Kidney (tissue), 14 donors: ENCODE measurements around the gene XYLT2. TPM values are rescaled to one million over a fixed set of nuclear protein-coding genes. Genes with fewer than 3 reads are reported as not detected.
"Not testable (repeated sequence)": the region's sequence is repeated elsewhere in the genome, so short reads cannot be mapped to it uniquely, and the experiment has no call there.

Experiments used
- DNase-seq, 5 donors: peaks; one replicate each; pipeline ENCODE4 v3.0.0-alpha.2; 2013 to 2020
- FAIRE-seq: peaks from 2 replicates; lab custom pipeline; 2012; peaks lifted over from hg19 to GRCh38; lab: Jason Lieb, UNC
- H3K27ac ChIP-seq, 2 donors: one replicate each; pipeline ENCODE4 v1.7.0; 2013; ENCODE audit warnings: low read depth in 2 of 2, low read length in 2 of 2, inconsistent platforms in 1 of 2
- H3K27me3 ChIP-seq: one replicate; pipeline ENCODE4 v1.7.1; 2013; ENCODE audit warnings: low read length, inconsistent platforms; ENCODE audit not compliant: control insufficient read depth, insufficient read depth
- H3K36me3 ChIP-seq, 3 donors: one replicate each; pipeline versions ENCODE4 v1.7.0 to v1.7.1; 2013; ENCODE audit warnings: low read length in 3 of 3, control low read depth in 1 of 3, inconsistent platforms in 1 of 3; ENCODE audit not compliant: insufficient read depth in 3 of 3, control insufficient read depth in 2 of 3
- H3K4me1 ChIP-seq, 3 donors: one replicate each; pipeline versions ENCODE4 v1.7.0 to v1.7.1; 2013; ENCODE audit warnings: low read length in 3 of 3, inconsistent platforms in 1 of 3, low read depth in 1 of 3; ENCODE audit not compliant: control insufficient read depth in 2 of 3, insufficient read depth in 2 of 3
- H3K4me3 ChIP-seq, 3 donors: one replicate each; pipeline versions ENCODE4 v1.7.0 to v1.8.1; 2013; ENCODE audit warnings: low read length in 3 of 3, control low read depth in 1 of 3, inconsistent platforms in 1 of 3
- H3K9ac ChIP-seq, 3 donors: one replicate each; pipeline versions ENCODE4 v1.7.0 to v1.7.1; 2013; ENCODE audit warnings: low read length in 3 of 3, control low read depth in 1 of 3, inconsistent platforms in 1 of 3
- H3K9me3 ChIP-seq, 3 donors: one replicate each; pipeline versions ENCODE4 v1.7.0 to v1.7.1; 2013; ENCODE audit warnings: low read length in 3 of 3, control low read depth in 1 of 3, inconsistent platforms in 1 of 3; ENCODE audit not compliant: control insufficient read depth in 2 of 3, insufficient read depth in 1 of 3
- CTCF ChIP-seq: IDR thresholded peaks from 3 replicates; pipeline ENCODE4 v1.5.1; 2012; ENCODE audit warnings: mild to moderate bottlenecking, moderate library complexity, borderline replicate concordance; ENCODE audit not compliant: insufficient read depth; ENCODE audit errors: extremely low read depth
- intact Hi-C: fragments of 100-400 bp; cut with DNase I; formaldehyde crosslinking; loops from one replicate; pipeline ENCODE4 v1.11.1; 2022
- polyA plus RNA-seq: library from polyadenylated mRNA; stranded (reverse); fragments of 350-450 nt; fragmentation: Illumina TruSeq; extraction: RNeasy Lipid Tissue Mini Kit (QIAGEN cat#74804); gene quantifications from one replicate; pipeline ENCODE4 v1.2.3, GENCODE V29; 2014; ENCODE audit warnings: low read depth, low replicate concordance; ENCODE audit not compliant: insufficient read depth
- total RNA-seq: library from RNA; stranded (reverse); fragmentation: NEBNext Ultra II Directional; extraction: Animal tissue kit (Norgen Biotek cat#: 25700); gene quantifications from one replicate; pipeline ENCODE4 v1.2.1, GENCODE V29; 2021
- donor health status: control.
- donor health status: control.
- donor health status: control.
- donor health status: control.
- donor health status: control.
- donor health status: DM: yes; HTN: yes; CAD: no.
- donor health status: Normal renal cell carcinoma (clear cell type).

The XYLT2 gene
- total and polyA plus RNA-seq, 2 donors from 2014 or later: 21.2 to 30.0 TPM

DNA sequence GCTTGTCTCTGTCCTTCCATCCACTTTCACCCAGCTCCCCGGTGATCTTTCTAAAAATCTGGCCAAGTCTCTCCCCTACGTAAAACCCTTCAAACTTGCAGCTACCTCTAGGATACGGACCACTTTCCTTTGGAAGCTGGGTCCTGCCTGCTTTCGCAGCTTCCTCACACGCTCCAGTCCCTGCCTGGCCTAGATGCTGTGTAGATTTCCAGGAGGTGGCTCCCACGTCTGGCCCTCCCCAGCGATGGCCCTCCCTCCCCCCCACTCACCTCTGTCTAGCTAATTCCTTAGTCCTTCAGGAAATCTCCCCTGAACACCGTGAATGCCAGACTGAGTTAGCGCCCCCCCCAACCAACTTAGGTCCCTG lies 52.0 kb downstream of the XYLT2 start:
- no peaks in the 10 kb centered on the region for H3K27me3 ChIP-seq
- peak overlapping the region in 2 of 3 donors; percentile 33 to 93 for H3K9ac ChIP-seq
- H3K9me3 ChIP-seq: no peaks in the 10 kb centered on the region
- TF ChIP-seq CTCF: no peak
- H3K27ac ChIP-seq: no peak overlapping the region
- FAIRE-seq: no peak
- peak in 1 of 5 donors; percentile 42 for DNase-seq
- peak overlapping the region in 2 of 3 donors; percentile 84 to 94 for H3K4me3 ChIP-seq
- H3K36me3 ChIP-seq: peaks cover 9 to 18% (median 12%) of the 10 kb centered on the region in 3 donors
- peaks cover 3 to 15% (median 10%) of the 10 kb centered on the region in 3 donors for H3K4me1 ChIP-seq
- intact Hi-C loops: no loop called here

- FAIRE-seq, H3K9ac ChIP-seq, DNase-seq, H3K27me3 ChIP-seq, intact Hi-C loops, H3K9me3 ChIP-seq, H3K4me3 ChIP-seq, H3K27ac ChIP-seq: not testable (repeated sequence)
- peaks cover 5 to 11% (median 6%) of the 10 kb centered on the region in 3 donors for H3K36me3 ChIP-seq
- H3K4me1 ChIP-seq: peaks cover 3 to 15% (median 10%) of the 10 kb centered on the region in 3 donors
These were observed 52.7 kb downstream of the XYLT2 start for GRCh38 chr17:50398672-50399071.

GRCh38 chr17:50399591-50399990 lies 53.7 kb downstream of the XYLT2 start:
- peaks cover 3 to 15% (median 10%) of the 10 kb centered on the region in 3 donors for H3K4me1 ChIP-seq
- H3K4me3 ChIP-seq, FAIRE-seq, H3K27me3 ChIP-seq, H3K27ac ChIP-seq, DNase-seq, H3K9ac ChIP-seq, H3K9me3 ChIP-seq, intact Hi-C loops, H3K36me3 ChIP-seq: not testable (repeated sequence)

GRCh38 chr17:50405351-50405750 lies 59.4 kb downstream of the XYLT2 start:
- H3K4me1 ChIP-seq, H3K27ac ChIP-seq, H3K9ac ChIP-seq, H3K4me3 ChIP-seq, intact Hi-C loops, H3K36me3 ChIP-seq, FAIRE-seq, DNase-seq, H3K27me3 ChIP-seq, H3K9me3 ChIP-seq: not testable (repeated sequence)

- TF ChIP-seq CTCF: no peak
- Histone ChIP-seq H3K4me1 (no peaks in the 10 kb centered on the region), H3K9ac (no peak overlapping the region), H3K4me3 (no peak overlapping the region), H3K27ac (no peak overlapping the region), H3K36me3 (no peaks in the 10 kb centered on the region), H3K9me3 (no peaks in the 10 kb centered on the region), H3K27me3 (no peaks in the 10 kb centered on the region)
- DNase-seq (no peak), FAIRE-seq (no peak)
- intact Hi-C loops: no loop called here
These were observed 60.7 kb downstream of the XYLT2 start for GRCh38 chr17:50406578-50406977.
